ENCODE results near the gene RPTOR.

- TF ChIP-seq CTCF (IDR thresholded peaks at IDR 0.05; ENCODE audit: borderline replicate concordance, extremely low read depth, low read length, poor library complexity, severe bottlenecking) (no peak), EZH2 (IDR thresholded peaks at IDR 0.05; ENCODE audit: borderline replicate concordance, low read depth, low read length, severe bottlenecking) (no peak)
These were observed 274.2 kb downstream of the RPTOR start for GRCh38 chr17:80818871-80819270.
